Measurements from ENCODE around the gene POLL. TPM values are rescaled to one million over a fixed set of nuclear protein-coding genes. Genes with fewer than 3 reads are reported as not detected.

Gene POLL
- total RNA-seq, 1 experiment from 2014 or later: 46.2 TPM

DNA sequence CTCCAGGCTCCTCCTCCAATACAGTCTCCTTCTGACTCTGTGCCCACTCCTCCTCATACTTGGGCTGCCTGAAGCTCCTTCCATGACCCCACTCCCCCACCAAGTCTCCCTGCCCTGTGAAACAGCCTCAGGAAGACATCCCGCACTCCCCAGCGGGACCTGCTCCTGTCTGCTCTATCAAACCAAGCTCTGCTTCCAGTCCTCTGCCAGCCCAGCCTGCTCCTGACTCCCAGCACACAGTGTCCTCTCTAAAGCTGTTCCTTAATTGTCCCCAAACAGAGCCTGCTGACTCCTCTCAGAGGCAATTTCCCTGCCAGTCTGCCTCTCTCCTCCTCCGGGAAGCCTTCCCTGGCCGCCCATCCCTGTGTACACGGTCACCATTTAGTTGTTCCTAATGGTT lies 9.9 kb downstream of the POLL start (continued):
- TF ChIP-seq, protein P1, sequence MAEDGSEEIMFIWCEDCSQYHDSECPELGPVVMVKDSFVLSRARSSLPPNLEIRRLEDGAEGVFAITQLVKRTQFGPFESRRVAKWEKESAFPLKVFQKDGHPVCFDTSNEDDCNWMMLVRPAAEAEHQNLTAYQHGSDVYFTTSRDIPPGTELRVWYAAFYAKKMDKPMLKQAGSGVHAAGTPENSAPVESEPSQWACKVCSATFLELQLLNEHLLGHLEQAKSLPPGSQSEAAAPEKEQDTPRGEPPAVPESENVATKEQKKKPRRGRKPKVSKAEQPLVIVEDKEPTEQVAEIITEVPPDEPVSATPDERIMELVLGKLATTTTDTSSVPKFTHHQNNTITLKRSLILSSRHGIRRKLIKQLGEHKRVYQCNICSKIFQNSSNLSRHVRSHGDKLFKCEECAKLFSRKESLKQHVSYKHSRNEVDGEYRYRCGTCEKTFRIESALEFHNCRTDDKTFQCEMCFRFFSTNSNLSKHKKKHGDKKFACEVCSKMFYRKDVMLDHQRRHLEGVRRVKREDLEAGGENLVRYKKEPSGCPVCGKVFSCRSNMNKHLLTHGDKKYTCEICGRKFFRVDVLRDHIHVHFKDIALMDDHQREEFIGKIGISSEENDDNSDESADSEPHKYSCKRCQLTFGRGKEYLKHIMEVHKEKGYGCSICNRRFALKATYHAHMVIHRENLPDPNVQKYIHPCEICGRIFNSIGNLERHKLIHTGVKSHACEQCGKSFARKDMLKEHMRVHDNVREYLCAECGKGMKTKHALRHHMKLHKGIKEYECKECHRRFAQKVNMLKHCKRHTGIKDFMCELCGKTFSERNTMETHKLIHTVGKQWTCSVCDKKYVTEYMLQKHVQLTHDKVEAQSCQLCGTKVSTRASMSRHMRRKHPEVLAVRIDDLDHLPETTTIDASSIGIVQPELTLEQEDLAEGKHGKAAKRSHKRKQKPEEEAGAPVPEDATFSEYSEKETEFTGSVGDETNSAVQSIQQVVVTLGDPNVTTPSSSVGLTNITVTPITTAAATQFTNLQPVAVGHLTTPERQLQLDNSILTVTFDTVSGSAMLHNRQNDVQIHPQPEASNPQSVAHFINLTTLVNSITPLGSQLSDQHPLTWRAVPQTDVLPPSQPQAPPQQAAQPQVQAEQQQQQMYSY (CRISPR knock-in tag; IDR thresholded peaks at IDR 0.05): no peak
- TF ChIP-seq, protein P2, sequence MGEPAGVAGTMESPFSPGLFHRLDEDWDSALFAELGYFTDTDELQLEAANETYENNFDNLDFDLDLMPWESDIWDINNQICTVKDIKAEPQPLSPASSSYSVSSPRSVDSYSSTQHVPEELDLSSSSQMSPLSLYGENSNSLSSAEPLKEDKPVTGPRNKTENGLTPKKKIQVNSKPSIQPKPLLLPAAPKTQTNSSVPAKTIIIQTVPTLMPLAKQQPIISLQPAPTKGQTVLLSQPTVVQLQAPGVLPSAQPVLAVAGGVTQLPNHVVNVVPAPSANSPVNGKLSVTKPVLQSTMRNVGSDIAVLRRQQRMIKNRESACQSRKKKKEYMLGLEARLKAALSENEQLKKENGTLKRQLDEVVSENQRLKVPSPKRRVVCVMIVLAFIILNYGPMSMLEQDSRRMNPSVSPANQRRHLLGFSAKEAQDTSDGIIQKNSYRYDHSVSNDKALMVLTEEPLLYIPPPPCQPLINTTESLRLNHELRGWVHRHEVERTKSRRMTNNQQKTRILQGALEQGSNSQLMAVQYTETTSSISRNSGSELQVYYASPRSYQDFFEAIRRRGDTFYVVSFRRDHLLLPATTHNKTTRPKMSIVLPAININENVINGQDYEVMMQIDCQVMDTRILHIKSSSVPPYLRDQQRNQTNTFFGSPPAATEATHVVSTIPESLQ (CRISPR knock-in tag; IDR thresholded peaks at IDR 0.05): no peak
- no peak for TF ChIP-seq FOXK1 (CRISPR knock-in tag; IDR thresholded peaks at IDR 0.05)
- TF ChIP-seq TEAD1 (CRISPR knock-in tag; IDR thresholded peaks at IDR 0.05): no peak
- no peak for TF ChIP-seq TCF7 (CRISPR knock-in tag; IDR thresholded peaks at IDR 0.05; ENCODE audit: low read depth)
- no peak for TF ChIP-seq ZNF138 (CRISPR knock-in tag; conservative IDR thresholded peaks at IDR 0.05)
- TF ChIP-seq EMX1 (CRISPR knock-in tag; IDR thresholded peaks at IDR 0.05): no peak
- no peak for TF ChIP-seq CREM (CRISPR knock-in tag; IDR thresholded peaks at IDR 0.05)
- no peak for TF ChIP-seq GABPB1 (CRISPR knock-in tag; IDR thresholded peaks at IDR 0.05)
- TF ChIP-seq, protein P3, sequence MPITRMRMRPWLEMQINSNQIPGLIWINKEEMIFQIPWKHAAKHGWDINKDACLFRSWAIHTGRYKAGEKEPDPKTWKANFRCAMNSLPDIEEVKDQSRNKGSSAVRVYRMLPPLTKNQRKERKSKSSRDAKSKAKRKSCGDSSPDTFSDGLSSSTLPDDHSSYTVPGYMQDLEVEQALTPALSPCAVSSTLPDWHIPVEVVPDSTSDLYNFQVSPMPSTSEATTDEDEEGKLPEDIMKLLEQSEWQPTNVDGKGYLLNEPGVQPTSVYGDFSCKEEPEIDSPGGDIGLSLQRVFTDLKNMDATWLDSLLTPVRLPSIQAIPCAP (CRISPR knock-in tag; IDR thresholded peaks at IDR 0.05): no peak
- TF ChIP-seq, protein P4, sequence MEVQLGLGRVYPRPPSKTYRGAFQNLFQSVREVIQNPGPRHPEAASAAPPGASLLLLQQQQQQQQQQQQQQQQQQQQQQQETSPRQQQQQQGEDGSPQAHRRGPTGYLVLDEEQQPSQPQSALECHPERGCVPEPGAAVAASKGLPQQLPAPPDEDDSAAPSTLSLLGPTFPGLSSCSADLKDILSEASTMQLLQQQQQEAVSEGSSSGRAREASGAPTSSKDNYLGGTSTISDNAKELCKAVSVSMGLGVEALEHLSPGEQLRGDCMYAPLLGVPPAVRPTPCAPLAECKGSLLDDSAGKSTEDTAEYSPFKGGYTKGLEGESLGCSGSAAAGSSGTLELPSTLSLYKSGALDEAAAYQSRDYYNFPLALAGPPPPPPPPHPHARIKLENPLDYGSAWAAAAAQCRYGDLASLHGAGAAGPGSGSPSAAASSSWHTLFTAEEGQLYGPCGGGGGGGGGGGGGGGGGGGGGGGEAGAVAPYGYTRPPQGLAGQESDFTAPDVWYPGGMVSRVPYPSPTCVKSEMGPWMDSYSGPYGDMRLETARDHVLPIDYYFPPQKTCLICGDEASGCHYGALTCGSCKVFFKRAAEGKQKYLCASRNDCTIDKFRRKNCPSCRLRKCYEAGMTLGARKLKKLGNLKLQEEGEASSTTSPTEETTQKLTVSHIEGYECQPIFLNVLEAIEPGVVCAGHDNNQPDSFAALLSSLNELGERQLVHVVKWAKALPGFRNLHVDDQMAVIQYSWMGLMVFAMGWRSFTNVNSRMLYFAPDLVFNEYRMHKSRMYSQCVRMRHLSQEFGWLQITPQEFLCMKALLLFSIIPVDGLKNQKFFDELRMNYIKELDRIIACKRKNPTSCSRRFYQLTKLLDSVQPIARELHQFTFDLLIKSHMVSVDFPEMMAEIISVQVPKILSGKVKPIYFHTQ (CRISPR knock-in tag; IDR thresholded peaks at IDR 0.05): no peak
- TF ChIP-seq ZBTB21 (CRISPR knock-in tag; IDR thresholded peaks at IDR 0.05; ENCODE audit: borderline replicate concordance): no peak

DNA sequence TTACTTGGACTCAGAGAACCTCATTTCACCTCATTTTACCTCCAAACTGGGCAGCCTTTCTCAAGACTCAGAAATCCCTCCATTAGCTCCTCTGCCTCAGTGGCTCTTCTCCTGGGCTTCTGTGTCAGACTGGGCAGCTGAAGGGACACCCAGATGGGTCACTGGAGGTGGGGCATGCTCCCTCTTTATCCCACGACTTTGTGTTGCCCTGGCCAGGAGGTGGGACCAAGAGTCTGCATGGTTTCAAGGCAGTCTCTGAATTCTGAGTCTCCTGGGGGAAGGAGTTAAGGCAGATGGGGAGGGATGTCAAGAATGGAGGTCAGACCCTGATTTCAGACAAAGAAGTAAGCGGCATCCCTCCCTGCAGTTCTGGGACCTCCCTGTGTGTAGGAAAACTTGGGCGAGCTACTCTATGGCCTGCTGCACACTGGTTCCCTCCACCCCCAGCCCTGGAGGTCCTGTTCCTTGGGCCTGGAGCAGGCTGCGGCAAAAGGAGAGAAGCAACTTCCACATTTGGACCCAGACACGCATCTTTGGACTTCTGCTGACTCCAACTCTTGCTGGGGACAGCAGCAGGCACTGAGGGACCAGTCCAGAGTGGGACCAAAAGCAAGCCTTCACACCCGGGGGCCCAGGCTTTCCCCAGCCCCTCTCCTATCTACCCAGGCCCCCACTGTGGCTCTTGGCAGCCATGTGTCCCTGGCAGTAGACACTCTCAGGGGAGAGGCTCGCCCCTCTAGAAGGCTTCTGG lies 10.8 kb downstream of the POLL start:
- CTCF ChIA-PET: interaction anchor here (0.8 to 2.0 kb wide), 4 partner anchors 10 to 289 kb away, joined by 3 to 10 read pairs (median 3); partner anchors contain the start of gene POLL
- Mint-ChIP-seq H3K27ac (no peak overlapping the region), H3K27me3 (ENCODE audit: low read depth) (peaks cover 17% of the 10 kb centered on the region), H3K4me1 (peaks cover 24% of the 10 kb centered on the region), H3K9me3 (peaks cover 3% of the 10 kb centered on the region; the same call in 1 of the 2 replicates), H3K4me3 (no peak overlapping the region), H3K36me3 (peaks cover 18% of the 10 kb centered on the region)
- no peak for DNase-seq (ENCODE audit: low spot score)
- no peak for ATAC-seq
- POLR2A ChIA-PET: interaction anchor here (0.7 kb wide), 1 partner anchor 241 kb away, joined by 6 read pairs; the partner anchor contains the start of gene OGA
- TF ChIP-seq FOXK1 (CRISPR knock-in tag; IDR thresholded peaks at IDR 0.05) (no peak), ETV6 (CRISPR knock-in tag; IDR thresholded peaks at IDR 0.05) (no peak), SMAD3 (CRISPR knock-in tag; IDR thresholded peaks at IDR 0.05; ENCODE audit: borderline replicate concordance) (no peak), PRRX2 (CRISPR knock-in tag; IDR thresholded peaks at IDR 0.05) (no peak)
- TF ChIP-seq, protein P5, sequence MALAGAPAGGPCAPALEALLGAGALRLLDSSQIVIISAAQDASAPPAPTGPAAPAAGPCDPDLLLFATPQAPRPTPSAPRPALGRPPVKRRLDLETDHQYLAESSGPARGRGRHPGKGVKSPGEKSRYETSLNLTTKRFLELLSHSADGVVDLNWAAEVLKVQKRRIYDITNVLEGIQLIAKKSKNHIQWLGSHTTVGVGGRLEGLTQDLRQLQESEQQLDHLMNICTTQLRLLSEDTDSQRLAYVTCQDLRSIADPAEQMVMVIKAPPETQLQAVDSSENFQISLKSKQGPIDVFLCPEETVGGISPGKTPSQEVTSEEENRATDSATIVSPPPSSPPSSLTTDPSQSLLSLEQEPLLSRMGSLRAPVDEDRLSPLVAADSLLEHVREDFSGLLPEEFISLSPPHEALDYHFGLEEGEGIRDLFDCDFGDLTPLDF (CRISPR knock-in tag; IDR thresholded peaks at IDR 0.05): no peak
- TF ChIP-seq, protein P6, sequence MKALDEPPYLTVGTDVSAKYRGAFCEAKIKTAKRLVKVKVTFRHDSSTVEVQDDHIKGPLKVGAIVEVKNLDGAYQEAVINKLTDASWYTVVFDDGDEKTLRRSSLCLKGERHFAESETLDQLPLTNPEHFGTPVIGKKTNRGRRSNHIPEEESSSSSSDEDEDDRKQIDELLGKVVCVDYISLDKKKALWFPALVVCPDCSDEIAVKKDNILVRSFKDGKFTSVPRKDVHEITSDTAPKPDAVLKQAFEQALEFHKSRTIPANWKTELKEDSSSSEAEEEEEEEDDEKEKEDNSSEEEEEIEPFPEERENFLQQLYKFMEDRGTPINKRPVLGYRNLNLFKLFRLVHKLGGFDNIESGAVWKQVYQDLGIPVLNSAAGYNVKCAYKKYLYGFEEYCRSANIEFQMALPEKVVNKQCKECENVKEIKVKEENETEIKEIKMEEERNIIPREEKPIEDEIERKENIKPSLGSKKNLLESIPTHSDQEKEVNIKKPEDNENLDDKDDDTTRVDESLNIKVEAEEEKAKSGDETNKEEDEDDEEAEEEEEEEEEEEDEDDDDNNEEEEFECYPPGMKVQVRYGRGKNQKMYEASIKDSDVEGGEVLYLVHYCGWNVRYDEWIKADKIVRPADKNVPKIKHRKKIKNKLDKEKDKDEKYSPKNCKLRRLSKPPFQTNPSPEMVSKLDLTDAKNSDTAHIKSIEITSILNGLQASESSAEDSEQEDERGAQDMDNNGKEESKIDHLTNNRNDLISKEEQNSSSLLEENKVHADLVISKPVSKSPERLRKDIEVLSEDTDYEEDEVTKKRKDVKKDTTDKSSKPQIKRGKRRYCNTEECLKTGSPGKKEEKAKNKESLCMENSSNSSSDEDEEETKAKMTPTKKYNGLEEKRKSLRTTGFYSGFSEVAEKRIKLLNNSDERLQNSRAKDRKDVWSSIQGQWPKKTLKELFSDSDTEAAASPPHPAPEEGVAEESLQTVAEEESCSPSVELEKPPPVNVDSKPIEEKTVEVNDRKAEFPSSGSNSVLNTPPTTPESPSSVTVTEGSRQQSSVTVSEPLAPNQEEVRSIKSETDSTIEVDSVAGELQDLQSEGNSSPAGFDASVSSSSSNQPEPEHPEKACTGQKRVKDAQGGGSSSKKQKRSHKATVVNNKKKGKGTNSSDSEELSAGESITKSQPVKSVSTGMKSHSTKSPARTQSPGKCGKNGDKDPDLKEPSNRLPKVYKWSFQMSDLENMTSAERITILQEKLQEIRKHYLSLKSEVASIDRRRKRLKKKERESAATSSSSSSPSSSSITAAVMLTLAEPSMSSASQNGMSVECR (CRISPR knock-in tag; IDR thresholded peaks at IDR 0.05; ENCODE audit: borderline replicate concordance): no peak

Measured in WTC11 (cell line).